ENCODE measurements around the gene APOA4.
"Not testable (repeated sequence)": the region's sequence is repeated elsewhere in the genome, so short reads cannot be mapped to it uniquely, and the experiment has no call there.

Gene APOA4

GRCh38 chr11:116801662-116802061 lies 21.4 kb downstream of the APOA4 start:
- not testable (repeated sequence) for DNase-seq (ENCODE audit: low read depth in 2 of 2)

GRCh38 chr11:116800610-116801009 lies 22.5 kb downstream of the APOA4 start:
- DNase-seq (ENCODE audit: low read depth in 2 of 2) = no peak

- no peak for DNase-seq (ENCODE audit: low read depth in 2 of 2)
Observed at GRCh38 chr11:116798368-116798767, 24.7 kb downstream of the APOA4 start.

- no peak for DNase-seq (ENCODE audit: low read depth in 2 of 2)
Observed at GRCh38 chr11:116797816-116798215, 25.3 kb downstream of the APOA4 start.

- DNase-seq (ENCODE audit: low read depth in 2 of 2) = no peak
Observed at GRCh38 chr11:116796548-116796947, 26.6 kb downstream of the APOA4 start.

- DNase-seq (ENCODE audit: low read depth in 2 of 2) = no peak
Observed at GRCh38 chr11:116794851-116795250, 28.3 kb downstream of the APOA4 start.

- no peak for DNase-seq (ENCODE audit: low read depth in 2 of 2)
Observed at GRCh38 chr11:116793772-116794097, 29.4 kb downstream of the APOA4 start.

- no peak for DNase-seq (ENCODE audit: low read depth in 2 of 2)
Observed at GRCh38 chr11:116792869-116793771, 30.0 kb downstream of the APOA4 start.

GRCh38 chr11:116792144-116792868 lies 30.8 kb downstream of the APOA4 start:
- no peak for DNase-seq (ENCODE audit: low read depth in 2 of 2)

GRCh38 chr11:116791813-116792143 lies 31.3 kb downstream of the APOA4 start, which contains the start of gene APOA5:
APOA5 (minus strand) TSS chr11:116791879; CDS start chr11:116791860, 19 bp downstream.
- DNase-seq (ENCODE audit: low read depth in 2 of 2) = no peak

- DNase-seq (ENCODE audit: low read depth in 2 of 2) = peak; percentile 28 to 74
Observed at GRCh38 chr11:116791002-116791812, 31.9 kb downstream of the APOA4 start.

- DNase-seq (ENCODE audit: low read depth in 2 of 2) = no peak
Observed at GRCh38 chr11:116790167-116791001, 32.7 kb downstream of the APOA4 start.

GRCh38 chr11:116788975-116789374 lies 34.1 kb downstream of the APOA4 start:
- no peak for DNase-seq (ENCODE audit: low read depth in 2 of 2)

- DNase-seq (ENCODE audit: low read depth in 2 of 2) = no peak
Observed at GRCh38 chr11:116788534-116788933, 34.6 kb downstream of the APOA4 start.

- peak; percentile 65 to 73 for DNase-seq (ENCODE audit: low read depth in 2 of 2)
Observed at GRCh38 chr11:116787786-116788486, 35.2 kb downstream of the APOA4 start, which contains the start of gene ZPR1. ZPR1 (minus strand) TSS chr11:116788023; CDS start chr11:116787990, 33 bp downstream.

GRCh38 chr11:116787436-116787785 lies 35.7 kb downstream of the APOA4 start:
- DNase-seq (ENCODE audit: low read depth in 2 of 2) = no peak

- DNase-seq (ENCODE audit: low read depth in 2 of 2) = no peak
Observed at GRCh38 chr11:116786966-116787365, 36.1 kb downstream of the APOA4 start.

- DNase-seq (ENCODE audit: low read depth in 2 of 2) = no peak
Observed at GRCh38 chr11:116786326-116786725, 36.8 kb downstream of the APOA4 start.

GRCh38 chr11:116782728-116783127 lies 40.4 kb downstream of the APOA4 start:
- DNase-seq (ENCODE audit: low read depth in 2 of 2) = no peak

GRCh38 chr11:116778556-116778955 lies 44.5 kb downstream of the APOA4 start:
- DNase-seq (ENCODE audit: low read depth in 2 of 2) = no peak

- DNase-seq (ENCODE audit: low read depth in 2 of 2) = no peak
Observed at GRCh38 chr11:116777056-116777455, 46.0 kb downstream of the APOA4 start.

Measured in stimulated activated CD4-positive, alpha-beta T cell treated with anti-CD3 and anti-CD28 coated beads, Interleukin-15, amount 100 ng/mL, for 48 hours (primary cell).